Measurements from ENCODE around the gene PLA2G2A.

The PLA2G2A gene

DNA sequence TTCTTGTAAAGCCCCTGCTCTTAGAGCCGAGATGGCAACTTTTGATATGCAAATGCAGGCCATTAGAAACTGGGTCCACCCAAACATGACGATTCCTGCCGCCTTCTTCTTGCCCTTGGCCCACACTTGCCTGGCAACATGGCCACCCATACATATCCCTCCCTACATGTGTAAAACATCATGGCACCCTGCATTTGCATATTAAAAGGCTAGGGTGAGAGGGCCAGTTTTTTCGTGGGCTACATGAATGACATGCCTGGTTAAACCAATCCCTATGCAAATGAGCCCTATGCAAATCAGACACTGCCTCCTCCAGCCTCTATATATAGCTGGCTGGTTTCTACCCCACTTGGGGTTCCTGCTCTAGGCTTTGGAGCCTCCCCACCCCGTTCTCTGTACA lies 18.8 kb downstream of the PLA2G2A start:
- no peak overlapping the region for H3K4me3 ChIP-seq (ENCODE audit: low read length)
- TF ChIP-seq, protein P1, sequence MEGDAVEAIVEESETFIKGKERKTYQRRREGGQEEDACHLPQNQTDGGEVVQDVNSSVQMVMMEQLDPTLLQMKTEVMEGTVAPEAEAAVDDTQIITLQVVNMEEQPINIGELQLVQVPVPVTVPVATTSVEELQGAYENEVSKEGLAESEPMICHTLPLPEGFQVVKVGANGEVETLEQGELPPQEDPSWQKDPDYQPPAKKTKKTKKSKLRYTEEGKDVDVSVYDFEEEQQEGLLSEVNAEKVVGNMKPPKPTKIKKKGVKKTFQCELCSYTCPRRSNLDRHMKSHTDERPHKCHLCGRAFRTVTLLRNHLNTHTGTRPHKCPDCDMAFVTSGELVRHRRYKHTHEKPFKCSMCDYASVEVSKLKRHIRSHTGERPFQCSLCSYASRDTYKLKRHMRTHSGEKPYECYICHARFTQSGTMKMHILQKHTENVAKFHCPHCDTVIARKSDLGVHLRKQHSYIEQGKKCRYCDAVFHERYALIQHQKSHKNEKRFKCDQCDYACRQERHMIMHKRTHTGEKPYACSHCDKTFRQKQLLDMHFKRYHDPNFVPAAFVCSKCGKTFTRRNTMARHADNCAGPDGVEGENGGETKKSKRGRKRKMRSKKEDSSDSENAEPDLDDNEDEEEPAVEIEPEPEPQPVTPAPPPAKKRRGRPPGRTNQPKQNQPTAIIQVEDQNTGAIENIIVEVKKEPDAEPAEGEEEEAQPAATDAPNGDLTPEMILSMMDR (conservative IDR thresholded peaks at IDR 0.05; ENCODE audit: low read length), result no peak
- DNase-seq (ENCODE audit: low read depth), result no peak

DNA sequence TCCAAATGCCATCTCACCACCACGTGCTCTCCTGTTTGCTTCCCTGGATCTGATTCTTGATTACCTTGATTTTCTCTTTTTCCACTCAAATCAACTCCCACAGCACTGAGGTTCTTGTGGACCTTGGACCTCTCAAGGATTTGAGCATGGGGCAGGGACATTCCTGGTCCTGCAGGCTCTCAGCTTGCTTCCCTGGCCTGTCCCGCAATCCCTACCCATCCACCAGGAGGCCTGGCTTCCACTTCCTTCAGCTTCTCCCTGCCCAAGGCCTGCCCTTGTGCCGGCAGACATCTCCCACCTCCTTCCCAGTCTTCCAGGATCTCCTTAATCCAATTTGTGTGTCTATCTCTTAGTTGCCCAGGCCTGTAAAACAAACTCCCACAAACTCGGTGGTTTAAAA lies 21.6 kb downstream of the PLA2G2A start:
- H3K4me3 ChIP-seq (ENCODE audit: low read length), result no peak overlapping the region
- TF ChIP-seq, protein P1 (conservative IDR thresholded peaks at IDR 0.05; ENCODE audit: low read length), result no peak; the same call in 1 of the 2 replicates
- DNase-seq (ENCODE audit: low read depth), result no peak

DNA sequence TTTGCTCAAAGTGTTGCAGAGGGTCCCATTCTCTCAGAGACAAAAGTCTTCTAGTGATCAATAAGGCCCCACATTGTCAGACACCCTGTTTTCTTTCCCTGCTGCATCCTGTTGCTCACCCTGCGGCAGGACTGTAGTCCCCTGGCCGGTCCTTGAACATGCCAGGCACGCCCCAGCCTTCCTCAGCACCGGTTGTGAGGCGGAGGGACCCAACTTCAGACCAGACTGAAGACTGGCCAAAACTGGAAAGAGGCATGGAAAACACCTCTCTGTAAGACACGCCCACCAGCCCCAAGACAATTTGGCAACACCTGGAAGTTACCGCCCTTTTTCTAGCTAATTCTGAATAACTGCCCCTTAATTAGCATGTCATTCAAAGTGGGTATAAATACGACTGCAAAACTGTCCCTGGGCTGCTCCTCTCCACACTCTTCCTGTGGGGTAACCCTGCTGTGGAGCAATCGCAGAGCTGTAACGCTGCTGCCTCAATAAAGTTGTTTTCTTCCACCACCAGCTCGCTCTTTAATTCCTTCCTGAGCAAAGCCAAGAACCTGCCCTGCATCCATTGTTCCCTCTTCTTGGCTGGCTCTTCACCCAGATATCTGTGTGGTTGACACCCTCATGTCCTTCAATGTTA lies 23.8 kb downstream of the PLA2G2A start:
- TF ChIP-seq, protein P1 (conservative IDR thresholded peaks at IDR 0.05; ENCODE audit: low read length), result no peak
- no peak overlapping the region for H3K4me3 ChIP-seq (ENCODE audit: low read length)
- DNase-seq (ENCODE audit: low read depth), result no peak

DNA sequence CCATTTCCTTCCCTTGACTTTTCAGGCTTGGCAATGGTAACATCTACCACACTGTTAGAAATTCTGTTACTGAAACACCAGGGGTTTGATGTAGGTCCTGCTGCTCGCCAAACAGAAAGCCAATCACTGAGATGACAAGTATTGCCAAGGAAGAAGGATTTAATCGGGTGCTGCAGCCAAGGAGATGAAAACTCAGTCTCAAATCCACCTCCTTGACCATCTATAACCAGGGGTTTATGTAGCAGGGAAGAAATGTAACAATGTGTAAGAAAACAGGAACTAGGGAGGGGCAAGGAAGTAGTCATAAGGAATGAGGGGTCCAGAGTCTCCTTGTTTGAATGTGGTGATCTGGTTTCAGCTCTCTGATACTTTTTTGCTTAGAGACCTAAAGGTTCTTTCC lies 25.4 kb downstream of the PLA2G2A start:
- no peak for DNase-seq (ENCODE audit: low read depth)
- H3K4me3 ChIP-seq (ENCODE audit: low read length), result no peak overlapping the region
- TF ChIP-seq, protein P1 (conservative IDR thresholded peaks at IDR 0.05; ENCODE audit: low read length), result no peak

DNA sequence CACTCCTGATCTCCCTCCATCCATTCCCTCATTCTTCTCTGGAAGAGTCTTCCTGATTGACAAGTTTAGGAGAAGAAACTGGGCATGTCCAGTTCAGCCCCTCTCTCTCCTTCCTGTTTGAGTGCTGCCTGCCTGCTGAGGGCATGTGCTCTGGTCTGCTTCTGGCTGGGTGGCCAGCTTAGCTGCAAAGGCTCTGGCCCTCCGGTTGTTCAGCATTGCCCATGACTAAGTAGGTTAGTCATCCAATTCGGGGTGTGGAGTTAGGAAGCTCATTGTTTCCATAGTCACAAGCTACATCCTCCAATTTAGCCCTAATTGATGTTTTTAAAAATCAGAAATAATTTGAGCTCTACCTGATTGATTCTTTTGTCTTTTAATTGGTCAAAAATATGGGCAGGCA lies 30.4 kb downstream of the PLA2G2A start:
- TF ChIP-seq, protein P1 (conservative IDR thresholded peaks at IDR 0.05; ENCODE audit: low read length), result no peak
- no peak overlapping the region for H3K4me3 ChIP-seq (ENCODE audit: low read length)
- peak; percentile 69 for DNase-seq (ENCODE audit: low read depth)

DNA sequence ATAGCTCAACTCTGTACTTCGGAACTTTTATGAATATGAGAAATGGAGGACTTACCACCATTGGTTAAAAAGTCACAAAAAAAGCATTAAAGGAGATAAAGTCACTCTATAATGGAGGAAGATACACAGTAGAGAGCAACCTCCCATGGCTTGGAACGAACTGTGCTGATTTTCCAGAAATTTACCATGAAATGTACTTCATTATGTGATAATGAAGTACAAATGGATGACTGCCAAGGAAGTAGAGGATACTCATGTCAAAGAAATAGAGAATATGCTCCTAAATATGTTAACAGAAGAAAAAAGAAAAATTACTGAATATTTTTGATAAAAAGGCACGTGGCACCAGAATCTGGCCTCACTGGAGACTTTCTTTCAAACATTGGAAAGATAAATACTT lies 32.4 kb downstream of the PLA2G2A start:
- TF ChIP-seq, protein P1 (conservative IDR thresholded peaks at IDR 0.05; ENCODE audit: low read length), result no peak
- no peak for DNase-seq (ENCODE audit: low read depth)
- H3K4me3 ChIP-seq (ENCODE audit: low read length), result no peak overlapping the region

DNA sequence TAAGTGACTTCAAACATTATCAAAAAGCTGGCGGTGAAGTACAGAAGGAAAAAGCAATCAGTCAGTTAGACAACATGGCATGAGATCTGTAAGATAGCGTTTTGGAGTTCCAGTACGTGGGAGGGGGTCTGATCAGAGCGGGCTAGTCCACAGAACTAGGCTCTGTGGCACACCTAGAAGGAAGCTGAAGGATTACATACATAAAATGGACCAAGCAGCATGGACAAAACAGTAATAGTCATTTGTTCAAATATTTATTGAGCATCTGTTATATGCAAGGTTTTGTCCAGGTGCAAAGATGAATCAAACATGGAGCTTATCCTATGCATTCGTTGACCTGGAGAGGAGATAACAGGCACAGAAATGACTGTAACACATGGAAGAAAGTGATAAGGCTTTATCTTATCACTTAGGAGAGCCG lies 33.1 kb downstream of the PLA2G2A start:
- TF ChIP-seq, protein P1 (conservative IDR thresholded peaks at IDR 0.05; ENCODE audit: low read length), result no peak
- DNase-seq (ENCODE audit: low read depth), result no peak
- no peak overlapping the region for H3K4me3 ChIP-seq (ENCODE audit: low read length)

Measured in AG10803 (cell line).